HEK293T (cell line): ENCODE data around the gene RGS1.

Source experiments
- BHLHE40 ChIP-seq: fragments of 450-650 bp; IDR thresholded peaks from 2 replicates; pipeline ENCODE4 v1.6.1; 2016; ENCODE audit warnings: mild to moderate bottlenecking, moderate library complexity, borderline replicate concordance
- FOXA1 ChIP-seq: fragments of 450-650 bp; IDR thresholded peaks from 2 replicates; pipeline ENCODE4 v1.6.1; 2016; ENCODE audit warnings: mild to moderate bottlenecking
- FOXK2 ChIP-seq: fragments of 450-650 bp; IDR thresholded peaks from 2 replicates; pipeline ENCODE4 v1.6.1; 2016; ENCODE audit warnings: mild to moderate bottlenecking
- FOXM1 ChIP-seq: fragments of 450-650 bp; IDR thresholded peaks from 2 replicates; pipeline ENCODE4 v1.6.1; 2017; ENCODE audit warnings: mild to moderate bottlenecking, borderline replicate concordance
- SP1 ChIP-seq: fragments of 450-650 bp; IDR thresholded peaks from 2 replicates; pipeline ENCODE4 v1.6.1; 2017
- TARDBP ChIP-seq: fragments of 450-650 bp; IDR thresholded peaks from 2 replicates; pipeline ENCODE4 v1.6.1; 2016
- ZNF384 ChIP-seq: fragments of 450-650 bp; IDR thresholded peaks from 2 replicates; pipeline ENCODE4 v1.6.1; 2016
- TF ChIP-seq, protein P1 (sequence below): fragments of 450-650 bp; IDR thresholded peaks from 2 replicates; pipeline ENCODE4 v1.6.1; 2016

DNA sequence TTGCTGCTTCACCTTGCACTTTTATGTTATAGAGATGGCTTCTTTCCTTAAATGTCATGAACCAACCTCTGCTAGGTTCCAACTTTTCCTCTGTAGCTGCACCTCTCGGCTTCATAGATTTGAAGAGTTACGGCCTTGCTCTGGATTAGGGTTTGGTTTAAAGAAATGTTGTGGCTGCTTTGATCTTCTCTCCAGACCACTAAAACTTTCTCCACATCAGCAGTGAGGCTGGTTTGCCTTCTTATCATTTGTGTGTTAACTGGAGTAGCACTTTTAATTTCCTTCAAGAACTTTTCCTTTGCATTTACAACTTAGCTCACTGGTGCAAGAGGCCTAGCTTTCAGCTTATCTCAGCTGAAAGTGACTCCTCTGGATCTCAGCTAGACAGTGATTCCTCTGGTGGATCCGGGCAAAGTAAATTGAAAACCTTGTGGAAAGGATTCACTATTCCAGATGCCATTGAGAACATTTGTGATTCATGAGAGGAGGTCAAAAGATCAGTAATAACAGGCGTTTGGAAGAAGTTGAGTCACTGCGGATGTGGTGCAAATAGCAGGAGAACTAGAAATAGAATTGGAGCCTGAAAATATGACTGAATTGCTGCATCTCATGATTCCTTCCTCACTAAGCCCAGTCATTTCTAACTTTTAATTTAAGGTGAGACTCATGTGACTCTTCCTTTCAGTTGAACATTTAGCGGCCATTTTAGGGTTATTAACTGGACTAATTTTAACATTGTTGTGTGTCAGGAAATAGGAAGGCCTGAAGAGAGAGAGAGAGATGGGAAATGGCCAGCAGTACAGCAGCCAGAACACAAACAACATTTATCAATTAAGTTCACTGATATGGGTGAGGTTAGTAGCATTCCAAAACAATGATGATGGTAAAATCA, 16.2 kb upstream of the RGS1 start:
- TF ChIP-seq FOXA1 (no peak), ZNF384 (no peak), SP1 (no peak), TARDBP (no peak), FOXK2 (no peak), FOXM1 (no peak), BHLHE40 (no peak)
- TF ChIP-seq, protein P1, sequence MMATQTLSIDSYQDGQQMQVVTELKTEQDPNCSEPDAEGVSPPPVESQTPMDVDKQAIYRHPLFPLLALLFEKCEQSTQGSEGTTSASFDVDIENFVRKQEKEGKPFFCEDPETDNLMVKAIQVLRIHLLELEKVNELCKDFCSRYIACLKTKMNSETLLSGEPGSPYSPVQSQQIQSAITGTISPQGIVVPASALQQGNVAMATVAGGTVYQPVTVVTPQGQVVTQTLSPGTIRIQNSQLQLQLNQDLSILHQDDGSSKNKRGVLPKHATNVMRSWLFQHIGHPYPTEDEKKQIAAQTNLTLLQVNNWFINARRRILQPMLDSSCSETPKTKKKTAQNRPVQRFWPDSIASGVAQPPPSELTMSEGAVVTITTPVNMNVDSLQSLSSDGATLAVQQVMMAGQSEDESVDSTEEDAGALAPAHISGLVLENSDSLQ: no peak
